ENCODE data around the gene REPIN1. TPM values are rescaled to one million over a fixed set of nuclear protein-coding genes. Genes with fewer than 3 reads are reported as not detected.
A peak's percentile ranks its signal among the peaks of the same experiment; 100 is the strongest.

Gene REPIN1
- total and polyA plus RNA-seq, 4 donors: 17.1 to 118 (median 55.1) TPM

GRCh38 chr7:150406312-150406566 is 37.6 kb downstream of the REPIN1 start:
- peaks cover 7 to 27% (median 16%) of the 10 kb centered on the region in 4 donors for H3K4me1 ChIP-seq (ENCODE audit: control insufficient read depth in 4 of 4, insufficient read depth in 4 of 4, low read length in 3 of 4)
- WGBS: 13% methylated on average over 2 of the region's 2 CpGs
- peak overlapping the region in 2 of 3 donors; percentile 61 to 74 for H3K4me3 ChIP-seq (ENCODE audit: low read depth in 1 of 3, low read length in 3 of 3)
- TF ChIP-seq HNF4G (IDR thresholded peaks at IDR 0.05) (no peak), REST (IDR thresholded peaks at IDR 0.05) (no peak), FOXA2 (IDR thresholded peaks at IDR 0.05) (no peak), MAX (IDR thresholded peaks at IDR 0.05) (no peak), FOXA1 (IDR thresholded peaks at IDR 0.05) (no peak), JUND (IDR thresholded peaks at IDR 0.05) (no peak), HNF4A (conservative IDR thresholded peaks at IDR 0.05) (no peak), TAF1 (conservative IDR thresholded peaks at IDR 0.05) (no peak), GABPA (IDR thresholded peaks at IDR 0.05 in 1 of 2, conservative IDR thresholded peaks at IDR 0.05 in 1 of 2) (no peak), ATF3 (IDR thresholded peaks at IDR 0.05) (no peak), ZBTB33 (IDR thresholded peaks at IDR 0.05) (no peak), SP1 (IDR thresholded peaks at IDR 0.05) (no peak), EGR1 (IDR thresholded peaks at IDR 0.05; ENCODE audit: low read depth in 2 of 2) (no peak), RAD21 (IDR thresholded peaks at IDR 0.05) (no peak), NR2F2 (IDR thresholded peaks at IDR 0.05) (no peak), RXRA (IDR thresholded peaks at IDR 0.05) (no peak), YY1 (IDR thresholded peaks at IDR 0.05) (no peak), CTCF (IDR thresholded peaks at IDR 0.05; ENCODE audit: low read depth, low read length, missing input control) (no peak)
- H3K27ac ChIP-seq (ENCODE audit: low read depth in 1 of 2, low read length in 2 of 2): peak overlapping the region; percentile 90 to 92
- H3K27me3 ChIP-seq (ENCODE audit: control insufficient read depth in 4 of 4, insufficient read depth in 4 of 4, low read length in 3 of 4): no peaks in the 10 kb centered on the region
- H3K9me3 ChIP-seq (ENCODE audit: control insufficient read depth in 4 of 4, low read length in 3 of 4): no peaks in the 10 kb centered on the region
- H3K9ac ChIP-seq (ENCODE audit: low read depth in 1 of 2, low read length in 2 of 2): peak overlapping the region in 1 of 2 donors; percentile 57
- no peaks in the 10 kb centered on the region for H3K36me3 ChIP-seq (ENCODE audit: control insufficient read depth in 4 of 4, insufficient read depth in 3 of 4, low read depth in 1 of 4, low read length in 3 of 4)
- DNase-seq (ENCODE audit: low spot score): no peak
